ENCODE results near the gene BCL6B. TPM values are rescaled to one million over a fixed set of nuclear protein-coding genes. Genes with fewer than 3 reads are reported as not detected.

The BCL6B gene
- total RNA-seq, 1 experiment from 2014 or later = not detected

DNA sequence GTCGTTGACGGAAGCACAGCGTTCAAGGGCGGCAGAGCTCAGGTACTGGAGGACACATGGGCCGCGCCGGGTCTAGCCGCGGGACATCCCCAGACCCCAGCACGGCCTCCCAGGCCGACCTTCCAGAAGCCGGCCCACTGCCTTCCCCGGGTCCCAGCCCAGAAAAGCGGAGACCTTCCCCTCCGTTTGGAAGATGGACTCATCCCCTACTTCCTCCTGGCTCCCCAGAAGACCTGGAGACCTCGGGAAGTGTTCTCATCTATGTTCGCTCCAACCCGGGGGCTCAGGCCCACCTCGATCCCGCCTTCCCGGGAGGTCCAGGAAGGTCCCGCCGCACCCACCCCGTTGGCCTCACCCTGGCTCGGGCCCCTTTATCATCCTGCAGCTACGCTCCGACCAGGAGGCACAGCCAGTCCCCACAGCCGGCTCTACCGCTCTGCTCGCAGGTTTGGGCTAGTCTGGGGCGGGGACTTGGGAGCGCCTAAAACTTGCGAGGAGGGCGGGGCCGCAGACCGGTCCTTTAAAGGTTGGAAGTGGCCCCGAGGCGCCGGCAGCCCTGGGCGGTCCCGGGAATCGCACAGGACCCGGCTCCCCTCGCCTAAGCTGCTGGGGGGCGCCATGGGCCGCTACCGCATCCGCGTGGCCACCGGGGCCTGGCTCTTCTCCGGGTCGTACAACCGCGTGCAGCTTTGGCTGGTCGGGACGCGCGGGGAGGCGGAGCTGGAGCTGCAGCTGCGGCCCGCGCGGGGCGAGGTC lies 27.2 kb upstream of the BCL6B start, which contains the start of gene ALOX12:
Gene ALOX12, plus strand, starts transcription at position 550 of the 756 bp plus-strand sequence. Its CDS starts 69 bp downstream, at position 619.
- H3K27me3 Mint-ChIP-seq (ENCODE audit: unreplicated experiment) = no peaks in the 10 kb centered on the region
- H3K4me1 Mint-ChIP-seq (ENCODE audit: low read depth, unreplicated experiment) = peaks cover 7% of the 10 kb centered on the region
- TF ChIP-seq, protein P1, sequence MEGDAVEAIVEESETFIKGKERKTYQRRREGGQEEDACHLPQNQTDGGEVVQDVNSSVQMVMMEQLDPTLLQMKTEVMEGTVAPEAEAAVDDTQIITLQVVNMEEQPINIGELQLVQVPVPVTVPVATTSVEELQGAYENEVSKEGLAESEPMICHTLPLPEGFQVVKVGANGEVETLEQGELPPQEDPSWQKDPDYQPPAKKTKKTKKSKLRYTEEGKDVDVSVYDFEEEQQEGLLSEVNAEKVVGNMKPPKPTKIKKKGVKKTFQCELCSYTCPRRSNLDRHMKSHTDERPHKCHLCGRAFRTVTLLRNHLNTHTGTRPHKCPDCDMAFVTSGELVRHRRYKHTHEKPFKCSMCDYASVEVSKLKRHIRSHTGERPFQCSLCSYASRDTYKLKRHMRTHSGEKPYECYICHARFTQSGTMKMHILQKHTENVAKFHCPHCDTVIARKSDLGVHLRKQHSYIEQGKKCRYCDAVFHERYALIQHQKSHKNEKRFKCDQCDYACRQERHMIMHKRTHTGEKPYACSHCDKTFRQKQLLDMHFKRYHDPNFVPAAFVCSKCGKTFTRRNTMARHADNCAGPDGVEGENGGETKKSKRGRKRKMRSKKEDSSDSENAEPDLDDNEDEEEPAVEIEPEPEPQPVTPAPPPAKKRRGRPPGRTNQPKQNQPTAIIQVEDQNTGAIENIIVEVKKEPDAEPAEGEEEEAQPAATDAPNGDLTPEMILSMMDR (IDR thresholded peaks at IDR 0.05; ENCODE audit: unreplicated experiment) = no peak
- no peak within 1 kb of the TSS for H3K4me3 Mint-ChIP-seq (ENCODE audit: low read depth, unreplicated experiment)
- CTCF ChIA-PET = interaction anchor here (0.9 kb wide), 1 partner anchor 85 kb away, joined by 3 read pairs; no protein-coding TSS in a partner anchor
- no peak within 1 kb of the TSS for H3K27ac Mint-ChIP-seq (ENCODE audit: unreplicated experiment)
- intact Hi-C loops (cut with micrococcal nuclease; ENCODE audit: unreplicated experiment) = no loop called here
- H3K9me3 Mint-ChIP-seq (ENCODE audit: low read depth, unreplicated experiment) = no peaks in the 10 kb centered on the region
- peaks cover 14% of the 10 kb centered on the region for H3K36me3 Mint-ChIP-seq (ENCODE audit: insufficient read depth, unreplicated experiment)
- no peak for DNase-seq
- BruUV-seq (replicated peaks) = no TSS peak

DNA sequence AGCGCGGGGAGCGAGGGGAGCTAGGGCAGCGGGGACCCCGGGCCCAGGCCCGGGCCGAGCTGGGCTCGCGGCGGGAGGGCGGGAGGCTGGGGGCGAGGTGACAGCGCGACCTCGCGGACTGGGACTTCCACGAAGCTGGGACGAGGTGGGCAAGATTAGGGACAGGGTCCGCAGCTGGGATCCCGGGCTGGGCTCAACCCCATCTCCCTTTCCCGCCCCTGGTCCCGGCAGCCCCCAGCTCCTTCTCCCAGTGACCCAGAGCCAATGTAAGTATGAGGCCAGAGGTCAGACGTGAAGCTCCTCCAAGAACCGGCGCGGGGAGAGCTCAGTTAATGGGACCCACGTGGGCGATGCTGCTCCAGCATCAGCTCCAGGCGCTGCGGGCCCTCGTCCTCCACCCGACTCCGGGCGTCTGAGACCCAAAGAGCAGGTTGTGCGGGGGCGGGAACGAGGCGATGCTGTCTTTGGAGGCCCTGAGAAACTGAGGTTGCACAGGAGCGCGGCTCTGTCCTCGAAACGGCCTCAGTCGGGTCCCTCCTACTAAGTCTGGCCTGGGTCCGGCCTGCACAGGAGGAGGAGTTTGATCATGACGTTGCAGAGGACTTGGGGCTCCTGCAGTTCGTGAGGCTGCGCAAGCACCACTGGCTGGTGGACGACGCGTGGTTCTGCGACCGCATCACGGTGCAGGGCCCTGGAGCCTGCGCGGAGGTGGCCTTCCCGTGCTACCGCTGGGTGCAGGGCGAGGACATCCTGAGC lies 26.4 kb upstream of the BCL6B start:
- DNase-seq = no peak
- Mint-ChIP-seq H3K27ac (ENCODE audit: unreplicated experiment) (no peak overlapping the region), H3K4me3 (ENCODE audit: low read depth, unreplicated experiment) (no peak overlapping the region), H3K4me1 (ENCODE audit: low read depth, unreplicated experiment) (peaks cover 7% of the 10 kb centered on the region), H3K27me3 (ENCODE audit: unreplicated experiment) (no peaks in the 10 kb centered on the region), H3K9me3 (ENCODE audit: low read depth, unreplicated experiment) (no peaks in the 10 kb centered on the region), H3K36me3 (ENCODE audit: insufficient read depth, unreplicated experiment) (peaks cover 14% of the 10 kb centered on the region)
- BruUV-seq (replicated peaks) = no TSS peak
- CTCF ChIA-PET = no interaction called here
- intact Hi-C loops (cut with micrococcal nuclease; ENCODE audit: unreplicated experiment) = no loop called here
- TF ChIP-seq, protein P1 (IDR thresholded peaks at IDR 0.05; ENCODE audit: unreplicated experiment) = no peak

DNA sequence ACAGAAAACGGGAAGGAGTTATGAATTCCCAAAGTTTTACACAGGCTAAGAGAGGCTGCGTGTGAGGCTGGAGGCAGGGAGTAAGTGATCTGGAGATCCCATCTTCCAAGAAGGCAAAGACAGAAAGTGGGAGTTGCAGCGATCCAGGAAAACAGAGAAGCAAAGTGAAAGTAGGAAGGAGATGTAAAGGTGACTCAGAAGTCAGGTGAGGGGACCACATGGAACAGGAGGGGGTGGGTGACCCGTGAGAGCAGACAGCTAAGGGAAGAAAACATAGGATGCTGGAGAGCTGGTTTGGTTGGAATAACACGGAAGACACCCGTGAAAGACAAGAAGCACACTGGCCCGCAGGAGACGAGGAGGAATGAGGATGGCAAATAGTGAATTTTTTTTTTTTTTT lies 25.7 kb upstream of the BCL6B start:
- TF ChIP-seq, protein P1 (IDR thresholded peaks at IDR 0.05; ENCODE audit: unreplicated experiment) = no peak
- H3K36me3 Mint-ChIP-seq (ENCODE audit: insufficient read depth, unreplicated experiment) = peaks cover 14% of the 10 kb centered on the region
- DNase-seq = no peak
- H3K4me1 Mint-ChIP-seq (ENCODE audit: low read depth, unreplicated experiment) = peaks cover 7% of the 10 kb centered on the region
- H3K27me3 Mint-ChIP-seq (ENCODE audit: unreplicated experiment) = no peaks in the 10 kb centered on the region
- CTCF ChIA-PET = interaction anchor here (0.7 kb wide), 1 partner anchor 86 kb away, joined by 5 read pairs; no protein-coding TSS in a partner anchor
- no peak overlapping the region for H3K4me3 Mint-ChIP-seq (ENCODE audit: low read depth, unreplicated experiment)
- H3K9me3 Mint-ChIP-seq (ENCODE audit: low read depth, unreplicated experiment) = no peaks in the 10 kb centered on the region
- intact Hi-C loops (cut with micrococcal nuclease; ENCODE audit: unreplicated experiment) = no loop called here
- no TSS peak for BruUV-seq (replicated peaks)
- no peak overlapping the region for H3K27ac Mint-ChIP-seq (ENCODE audit: unreplicated experiment)

DNA sequence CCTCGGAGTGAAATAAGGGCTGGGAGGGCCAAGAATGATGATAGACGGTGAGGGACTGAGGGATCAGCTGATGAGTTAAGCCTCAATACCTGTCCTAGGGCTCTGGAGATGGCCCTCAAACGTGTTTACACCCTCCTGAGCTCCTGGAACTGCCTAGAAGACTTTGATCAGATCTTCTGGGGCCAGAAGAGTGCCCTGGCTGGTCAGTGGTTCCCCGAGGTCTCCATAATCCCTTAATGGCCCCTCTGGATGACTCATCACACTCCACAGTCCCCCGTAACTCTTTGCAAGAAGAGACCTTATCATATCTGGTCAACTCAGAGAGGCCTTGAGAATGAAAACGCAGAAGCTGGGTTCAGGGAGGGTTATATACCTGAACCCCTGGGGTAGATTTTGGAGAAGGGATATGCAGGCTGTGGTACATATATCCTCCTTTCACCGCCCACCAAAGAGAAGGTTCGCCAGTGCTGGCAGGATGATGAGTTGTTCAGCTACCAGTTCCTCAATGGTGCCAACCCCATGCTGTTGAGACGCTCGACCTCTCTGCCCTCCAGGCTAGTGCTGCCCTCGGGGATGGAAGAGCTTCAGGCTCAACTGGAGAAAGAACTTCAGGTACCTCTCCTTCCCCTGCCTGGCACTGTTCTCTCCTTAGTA lies 23.9 kb upstream of the BCL6B start:
- H3K4me3 Mint-ChIP-seq (ENCODE audit: low read depth, unreplicated experiment) = no peak overlapping the region
- DNase-seq = no peak
- H3K9me3 Mint-ChIP-seq (ENCODE audit: low read depth, unreplicated experiment) = no peaks in the 10 kb centered on the region
- H3K4me1 Mint-ChIP-seq (ENCODE audit: low read depth, unreplicated experiment) = peaks cover 7% of the 10 kb centered on the region
- TF ChIP-seq, protein P1 (IDR thresholded peaks at IDR 0.05; ENCODE audit: unreplicated experiment) = no peak
- intact Hi-C loops (cut with micrococcal nuclease; ENCODE audit: unreplicated experiment) = no loop called here
- H3K27me3 Mint-ChIP-seq (ENCODE audit: unreplicated experiment) = no peaks in the 10 kb centered on the region
- no peak overlapping the region for H3K27ac Mint-ChIP-seq (ENCODE audit: unreplicated experiment)
- peaks cover 14% of the 10 kb centered on the region for H3K36me3 Mint-ChIP-seq (ENCODE audit: insufficient read depth, unreplicated experiment)
- CTCF ChIA-PET = interaction anchor here (0.5 kb wide), 1 partner anchor 1463 kb away, joined by 7 read pairs; no protein-coding TSS in a partner anchor
- no TSS peak for BruUV-seq (replicated peaks)
